ENCODE results near the gene DIPK1A.

GRCh38 chr1:92921031-92922023 lies 39.9 kb downstream of the DIPK1A start:
- TF ChIP-seq CTCF (IDR thresholded peaks at IDR 0.05) (no peak), POLR2A (IDR thresholded peaks at IDR 0.05) (no peak)

Measured in thyroid gland (tissue), 4 donors.